HCT116 (cell line): ENCODE data around the gene KAT5.

Experiments
- CTCF ChIP-seq, 3 experiments: fragments of 200-600 bp in 1 of 3; sonication (generic) in 1 of 3; IDR thresholded peaks in 2 of 3; conservative IDR thresholded peaks in 1 of 3; 2 replicates each; pipeline ENCODE4 v1.5.1; 2012 to 2017; ENCODE audit warnings: low read depth in 2 of 3, low read length in 2 of 3, antibody characterized with exemption in 1 of 3, borderline replicate concordance in 1 of 3, control low read depth in 1 of 3, mild to moderate bottlenecking in 1 of 3, mixed read lengths in 1 of 3, mixed run types in 1 of 3, moderate library complexity in 1 of 3; ENCODE audit not compliant: insufficient read depth in 1 of 3
- EGR1 ChIP-seq: IDR thresholded peaks from 2 replicates; pipeline ENCODE4 v1.6.1; 2012; ENCODE audit warnings: low read depth
- ELF1 ChIP-seq: IDR thresholded peaks from 2 replicates; pipeline ENCODE4 v1.6.1; 2012; ENCODE audit warnings: low read depth, borderline replicate concordance
- EZH2 ChIP-seq: fragments of 200-600 bp; sonication (generic); IDR thresholded peaks from 2 replicates; pipeline ENCODE4 v1.6.1; 2017; ENCODE audit warnings: antibody characterized with exemption, mixed run types
- EZH2phosphoT487 ChIP-seq: fragments of 200-600 bp; IDR thresholded peaks from 2 replicates; pipeline ENCODE4 v1.6.1; 2018; ENCODE audit warnings: antibody characterized with exemption, borderline replicate concordance
- JUND ChIP-seq: IDR thresholded peaks from 2 replicates; pipeline ENCODE4 v1.6.1; 2012
- POLR2A ChIP-seq: IDR thresholded peaks from 2 replicates; pipeline ENCODE4 v1.7.0; 2011; ENCODE audit warnings: borderline replicate concordance; ENCODE audit not compliant: insufficient read depth, insufficient read length; ENCODE audit errors: extremely low read depth
- POLR2AphosphoS5 ChIP-seq: IDR thresholded peaks from 2 replicates; pipeline ENCODE4 v1.6.1; 2011; ENCODE audit warnings: mild to moderate bottlenecking, low read depth, low read length, moderate library complexity
- REST ChIP-seq: IDR thresholded peaks from 2 replicates; pipeline ENCODE4 v1.6.1; 2012; ENCODE audit warnings: low read depth
- SP1 ChIP-seq: IDR thresholded peaks from 2 replicates; pipeline ENCODE4 v1.6.1; 2012; ENCODE audit warnings: low read depth
- ZFX ChIP-seq: fragments of 450-650 bp; IDR thresholded peaks from 2 replicates; pipeline ENCODE4 v1.6.1; 2017
- TF ChIP-seq, protein P1 (sequence below): IDR thresholded peaks from 2 replicates; pipeline ENCODE4 v1.6.1; 2012

GRCh38 chr11:65739022-65739421, 27.0 kb downstream of the KAT5 start:
- TF ChIP-seq EZH2phosphoT487 (no peak), POLR2A (no peak), CTCF (IDR thresholded peaks at IDR 0.05 in 2 of 3, conservative IDR thresholded peaks at IDR 0.05 in 1 of 3; ENCODE audit: borderline replicate concordance in 1 of 3, insufficient read depth in 1 of 3, low read depth in 2 of 3, low read length in 2 of 3) (no peak), ELF1 (no peak), EGR1 (no peak), POLR2AphosphoS5 (no peak), EZH2 (no peak), REST (no peak), JUND (no peak), SP1 (no peak), ZFX (no peak)
- TF ChIP-seq, protein P1, sequence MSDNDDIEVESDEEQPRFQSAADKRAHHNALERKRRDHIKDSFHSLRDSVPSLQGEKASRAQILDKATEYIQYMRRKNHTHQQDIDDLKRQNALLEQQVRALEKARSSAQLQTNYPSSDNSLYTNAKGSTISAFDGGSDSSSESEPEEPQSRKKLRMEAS, result no peak
